PC-9 (cell line): ENCODE measurements around the gene GRIN2B. TPM values are rescaled to one million over a fixed set of nuclear protein-coding genes. Genes with fewer than 3 reads are reported as not detected.

Experiments
- BruUV-seq: library from RNA; stranded (reverse); fragments of 400-500 nt; replicated peaks from 2 replicates; lab custom pipeline; 2021; lab: Mats Ljungman, UMichigan
- CTCF ChIA-PET: fragments of 300-600 bp; sonication (Branson Sonifier 250); formaldehyde crosslinking; loops from one replicate; lab custom pipeline; 2022; ENCODE audit warnings: antibody characterized with exemption; lab: Charles Lee
- POLR2A ChIA-PET: fragments of 300-600 bp; sonication (Branson Sonifier 250); formaldehyde crosslinking; loops from one replicate; lab custom pipeline; 2022; ENCODE audit warnings: antibody characterized with exemption; ENCODE audit not compliant: unreplicated experiment; lab: Charles Lee
- DNase-seq, 2 experiments: peaks; one replicate each; pipeline versions ENCODE4 v3.0.0 to v3.0.0-alpha.2; 2015 to 2022; ENCODE audit warnings: mixed read lengths in 1 of 2
- H2AFZ ChIP-seq: fragments of 200-600 bp; sonication (generic); 2 replicates; pipeline ENCODE4 v1.8.1; 2017; ENCODE audit warnings: antibody characterized with exemption
- H3F3A ChIP-seq: fragments of 200-600 bp; sonication (generic); 2 replicates; pipeline ENCODE4 v1.8.1; 2017; ENCODE audit warnings: antibody characterized with exemption, mild to moderate bottlenecking, low read depth; ENCODE audit not compliant: insufficient read depth
- H3K27ac ChIP-seq: fragments of 200-600 bp; sonication (generic); 2 replicates; pipeline ENCODE4 v1.6.1; 2016; ENCODE audit warnings: mixed run types
- H3K27me3 ChIP-seq: fragments of 200-600 bp; sonication (generic); 2 replicates; pipeline ENCODE4 v1.6.1; 2016; ENCODE audit warnings: low read depth, mixed run types; ENCODE audit not compliant: insufficient read depth
- H3K36me3 ChIP-seq: fragments of 200-600 bp; sonication (generic); 2 replicates; pipeline ENCODE4 v1.6.1; 2016; ENCODE audit warnings: low read depth, mixed run types
- H3K4me1 ChIP-seq: fragments of 200-600 bp; sonication (generic); replicated peaks from 2 replicates; pipeline ENCODE4 v1.6.1; 2016; ENCODE audit warnings: mixed run types; ENCODE audit not compliant: insufficient read depth
- H3K4me2 ChIP-seq: fragments of 200-600 bp; sonication (generic); 2 replicates; pipeline ENCODE4 v1.6.1; 2017; ENCODE audit warnings: mixed run types
- H3K4me3 ChIP-seq: fragments of 200-600 bp; sonication (generic); 2 replicates; pipeline ENCODE4 v1.6.1; 2016; ENCODE audit warnings: mixed run types
- H3K79me2 ChIP-seq: fragments of 200-600 bp; sonication (generic); 2 replicates; pipeline ENCODE4 v1.6.1; 2017; ENCODE audit warnings: low read depth, mixed run types
- H3K9me2 ChIP-seq: fragments of 200-600 bp; sonication (generic); 2 replicates; pipeline ENCODE4 v1.8.1; 2017; ENCODE audit warnings: mild to moderate bottlenecking; ENCODE audit not compliant: insufficient read depth
- H3K9me3 ChIP-seq: fragments of 200-600 bp; sonication (generic); 2 replicates; pipeline ENCODE4 v1.8.1; 2016; ENCODE audit warnings: low read depth; ENCODE audit not compliant: insufficient read depth
- H4K20me1 ChIP-seq: fragments of 200-600 bp; sonication (generic); 2 replicates; pipeline ENCODE4 v1.8.1; 2017; ENCODE audit not compliant: insufficient read depth
- CTCF ChIP-seq: fragments of 200-600 bp; sonication (generic); conservative IDR thresholded peaks from 2 replicates; pipeline ENCODE4 v1.6.1; 2017; ENCODE audit warnings: mixed run types, antibody characterized with exemption, mild to moderate bottlenecking, moderate library complexity
- EZH2 ChIP-seq: fragments of 200-600 bp; sonication (generic); IDR thresholded peaks from 2 replicates; pipeline ENCODE4 v1.8.0; 2017; ENCODE audit warnings: antibody characterized with exemption, low read depth
- intact Hi-C: fragments of 100-400 bp; cut with micrococcal nuclease; formaldehyde crosslinking; loops from one replicate; pipeline ENCODE4 v1.10.0; 2022; ENCODE audit not compliant: unreplicated experiment
- total RNA-seq: library from RNA; stranded (reverse); gene quantifications from 2 replicates; pipeline ENCODE4 v1.2.3, GENCODE V29; 2021

The GRIN2B gene
- total RNA-seq, 1 experiment from 2014 or later: not detected

- H4K20me1 ChIP-seq: no peaks in the 10 kb centered on the region
- POLR2A ChIA-PET: no interaction called here
- no peak overlapping the region for H3K27ac ChIP-seq
Measured at GRCh38 chr12:13981990-13982389, 588 bp upstream of the GRIN2B start.

GRCh38 chr12:13980538-13981295 lies 685 bp downstream of the GRIN2B start:
- TF ChIP-seq CTCF: no peak
- no peak for TF ChIP-seq EZH2
- CTCF ChIA-PET: no interaction called here
- Histone ChIP-seq H4K20me1 (no peaks in the 10 kb centered on the region), H3K27me3 (peaks cover 64% of the 10 kb centered on the region), H2AFZ (no peak overlapping the region), H3K27ac (no peak overlapping the region), H3K4me3 (no peak overlapping the region), H3K79me2 (no peaks in the 10 kb centered on the region), H3F3A (no peaks in the 10 kb centered on the region), H3K4me2 (no peak overlapping the region), H3K36me3 (no peaks in the 10 kb centered on the region), H3K9me2 (no peaks in the 10 kb centered on the region), H3K9me3 (no peaks in the 10 kb centered on the region), H3K4me1 (0 out of 2 replicates have a peak, but pooled peaks cover 2% of the 10 kb centered on the region)
- POLR2A ChIA-PET: no interaction called here
- BruUV-seq: no TSS peak
- intact Hi-C loops: no loop called here
- DNase-seq: no peak

More at GRCh38 chr12:13981990-13982389, 588 bp upstream of the GRIN2B start:
- peaks cover 51% of the 10 kb centered on the region for H3K27me3 ChIP-seq
- H3K4me2 ChIP-seq: no peak overlapping the region
- intact Hi-C loops: no loop called here
- H3K9me3 ChIP-seq: no peaks in the 10 kb centered on the region
- no peaks in the 10 kb centered on the region for H3K36me3 ChIP-seq
- no peak for DNase-seq
- no TSS peak for BruUV-seq
- H3K9me2 ChIP-seq: no peaks in the 10 kb centered on the region
- TF ChIP-seq CTCF: no peak
- no peak for TF ChIP-seq EZH2
- no peaks in the 10 kb centered on the region for H3F3A ChIP-seq
- H3K4me3 ChIP-seq: no peak overlapping the region
- no peaks in the 10 kb centered on the region for H3K79me2 ChIP-seq
- no peak overlapping the region for H2AFZ ChIP-seq
- CTCF ChIA-PET: no interaction called here
- 0 out of 2 replicates have a peak, but pooled peaks cover 6% of the 10 kb centered on the region for H3K4me1 ChIP-seq

GRCh38 chr12:13979772-13980378 lies 1.5 kb downstream of the GRIN2B start:
- Histone ChIP-seq H3K4me3 (no peak overlapping the region), H3K9me3 (no peaks in the 10 kb centered on the region), H3K4me2 (no peak overlapping the region), H3K4me1 (no peaks in the 10 kb centered on the region), H3K9me2 (no peaks in the 10 kb centered on the region), H3K79me2 (no peaks in the 10 kb centered on the region), H3F3A (no peaks in the 10 kb centered on the region), H2AFZ (no peak overlapping the region), H3K27me3 (peaks cover 72% of the 10 kb centered on the region), H3K27ac (no peak overlapping the region), H4K20me1 (no peaks in the 10 kb centered on the region), H3K36me3 (no peaks in the 10 kb centered on the region)
- POLR2A ChIA-PET: no interaction called here
- no peak for DNase-seq
- intact Hi-C loops: no loop called here
- no TSS peak for BruUV-seq
- no peak for TF ChIP-seq EZH2
- no peak for TF ChIP-seq CTCF
- CTCF ChIA-PET: no interaction called here
